ENCODE measurements around the gene TCF12.

DNA sequence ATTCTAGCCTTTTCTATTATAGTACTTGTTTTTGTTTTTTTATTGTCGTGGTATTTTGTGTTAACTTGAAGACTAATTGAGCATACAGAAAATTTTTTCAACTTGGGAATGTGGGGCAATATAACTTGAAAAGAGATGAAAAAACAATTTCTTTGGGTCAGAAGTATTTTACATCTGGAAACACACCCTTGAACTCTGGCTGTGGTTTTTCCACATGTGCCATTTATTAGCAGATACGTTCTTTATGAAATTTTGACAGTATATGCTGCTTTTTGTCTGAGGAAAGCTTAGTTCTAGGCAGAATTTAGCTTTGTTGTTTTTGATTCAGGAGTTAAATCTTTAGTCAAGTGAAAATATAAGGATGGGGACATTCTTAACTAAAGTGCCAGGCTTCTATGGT lies 44.7 kb downstream of the TCF12 start:
- TF ChIP-seq CTCF (IDR thresholded peaks at IDR 0.05), result no peak
- TF ChIP-seq POLR2A (IDR thresholded peaks at IDR 0.05; ENCODE audit: low read depth), result no peak
- no peak for TF ChIP-seq EP300 (IDR thresholded peaks at IDR 0.05)
- TF ChIP-seq POLR2AphosphoS5 (IDR thresholded peaks at IDR 0.05), result no peak

All from esophagus muscularis mucosa (tissue), 4 donors.